Mucosa of descending colon (tissue), 3 donors: ENCODE measurements around the gene ASL. TPM values are rescaled to one million over a fixed set of nuclear protein-coding genes. Genes with fewer than 3 reads are reported as not detected.
"Not testable (repeated sequence)": the region's sequence is repeated elsewhere in the genome, so short reads cannot be mapped to it uniquely, and the experiment has no call there.

Experiments used
- ATAC-seq: fragments of 200-7000 bp; cut with Tn5 transposase; one replicate; pipeline ENCODE4 v1.9.1; 2020; ENCODE audit warnings: mild to moderate bottlenecking, moderate library complexity
- DNase-seq, 3 donors: peaks; one replicate each; pipeline ENCODE4 v3.0.0-alpha.2; 2020
- H3K36me3 ChIP-seq: fragments of 200-600 bp; one replicate; pipeline ENCODE4 v1.8.0; 2021; ENCODE audit warnings: low read depth, mild to moderate bottlenecking
- H3K4me1 ChIP-seq: fragments of 200-600 bp; one replicate; pipeline ENCODE4 v1.8.0; 2021; ENCODE audit warnings: low read depth, mild to moderate bottlenecking
- H3K4me3 ChIP-seq: fragments of 200-600 bp; one replicate; pipeline ENCODE4 v1.8.0; 2021; ENCODE audit warnings: mild to moderate bottlenecking
- H3K9me3 ChIP-seq: fragments of 200-600 bp; one replicate; pipeline ENCODE4 v1.8.0; 2021; ENCODE audit warnings: mild to moderate bottlenecking
- intact Hi-C, 2 donors: fragments of 100-400 bp; cut with DNase I in 1 of 2; cut with micrococcal nuclease in 1 of 2; formaldehyde crosslinking; loops; one replicate each; pipeline versions ENCODE4 v1.11.0 to v1.11.1; 2022; cut with DNase I, micrococcal nuclease
- total RNA-seq, 3 donors: library from RNA; stranded (reverse); fragmentation: NEBNext Ultra II Directional in 2 of 3; extraction: Animal tissue kit (Norgen Biotek cat#: 25700) in 2 of 3; gene quantifications; one replicate each; pipeline versions ENCODE4 v1.2.1 to v1.2.4, GENCODE V29; 2021 to 2023
- TF ChIP-seq, protein P1 (sequence below): fragments of 200-600 bp; IDR thresholded peaks from one replicate; pipeline ENCODE4 v1.8.0; 2022; ENCODE audit warnings: antibody characterized with exemption, mild to moderate bottlenecking
- donor health status: DM: no; HTN: no; CAD: no; lungs with moderate emphysema.
- donor health status: DM: no; HTN: no; CAD: no.
- donor health status: DM: no; HTN: yes; CAD: no.

The ASL gene
- total RNA-seq, 3 donors from 2014 or later, result 70.5 to 145 (median 129) TPM

DNA sequence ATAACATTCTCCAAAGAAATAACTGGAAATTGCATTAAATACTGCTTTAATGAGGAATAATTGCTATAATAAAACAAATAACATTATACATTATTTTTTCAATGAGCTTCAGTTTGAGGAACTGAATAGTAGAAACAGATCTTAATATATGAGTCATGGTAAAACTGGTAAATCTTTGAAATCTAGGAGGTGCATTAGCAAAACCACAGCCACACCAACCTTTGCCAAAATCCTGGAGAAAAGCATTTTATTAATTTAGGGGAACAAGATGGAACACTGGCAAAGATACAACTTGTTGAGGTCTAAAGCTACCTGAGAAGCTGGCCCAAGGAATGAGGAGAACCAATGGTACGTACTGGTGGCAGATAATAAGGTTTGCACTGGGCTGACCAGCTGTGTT lies 5.4 kb upstream of the ASL start:
- no peaks in the 10 kb centered on the region for H3K9me3 ChIP-seq
- H3K36me3 ChIP-seq, result no peaks in the 10 kb centered on the region
- peaks cover 2% of the 10 kb centered on the region for H3K4me1 ChIP-seq
- H3K4me3 ChIP-seq, result no peak overlapping the region
- TF ChIP-seq, protein P1, sequence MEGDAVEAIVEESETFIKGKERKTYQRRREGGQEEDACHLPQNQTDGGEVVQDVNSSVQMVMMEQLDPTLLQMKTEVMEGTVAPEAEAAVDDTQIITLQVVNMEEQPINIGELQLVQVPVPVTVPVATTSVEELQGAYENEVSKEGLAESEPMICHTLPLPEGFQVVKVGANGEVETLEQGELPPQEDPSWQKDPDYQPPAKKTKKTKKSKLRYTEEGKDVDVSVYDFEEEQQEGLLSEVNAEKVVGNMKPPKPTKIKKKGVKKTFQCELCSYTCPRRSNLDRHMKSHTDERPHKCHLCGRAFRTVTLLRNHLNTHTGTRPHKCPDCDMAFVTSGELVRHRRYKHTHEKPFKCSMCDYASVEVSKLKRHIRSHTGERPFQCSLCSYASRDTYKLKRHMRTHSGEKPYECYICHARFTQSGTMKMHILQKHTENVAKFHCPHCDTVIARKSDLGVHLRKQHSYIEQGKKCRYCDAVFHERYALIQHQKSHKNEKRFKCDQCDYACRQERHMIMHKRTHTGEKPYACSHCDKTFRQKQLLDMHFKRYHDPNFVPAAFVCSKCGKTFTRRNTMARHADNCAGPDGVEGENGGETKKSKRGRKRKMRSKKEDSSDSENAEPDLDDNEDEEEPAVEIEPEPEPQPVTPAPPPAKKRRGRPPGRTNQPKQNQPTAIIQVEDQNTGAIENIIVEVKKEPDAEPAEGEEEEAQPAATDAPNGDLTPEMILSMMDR, result no peak
- intact Hi-C loops, result no loop called here
- DNase-seq (no peak), ATAC-seq (no peak)

DNA sequence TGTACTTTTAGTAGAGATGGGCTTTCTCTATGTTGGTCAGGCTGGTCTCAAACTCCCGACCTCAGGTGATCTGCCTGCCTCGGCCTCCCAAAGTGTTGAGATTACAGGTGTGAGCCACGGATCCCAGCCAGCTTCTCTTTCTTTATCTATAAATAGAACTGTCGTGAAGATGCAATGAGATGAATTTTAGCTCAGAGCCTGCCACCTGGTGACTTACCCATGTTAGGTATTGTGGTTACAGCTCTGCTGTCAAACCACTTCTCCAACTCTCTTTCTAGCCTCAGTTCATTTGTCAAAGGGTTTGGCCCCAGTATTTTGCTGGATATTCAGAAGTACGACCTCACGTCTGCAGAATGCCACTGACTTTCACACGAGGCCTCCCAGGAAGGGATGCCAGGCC lies 3.4 kb upstream of the ASL start:
- H3K36me3 ChIP-seq, H3K4me3 ChIP-seq, H3K9me3 ChIP-seq, intact Hi-C loops, ATAC-seq: not testable (repeated sequence)
- peak in 1 of 3 donors; percentile 4 for DNase-seq
- H3K4me1 ChIP-seq, result peaks cover 13% of the 10 kb centered on the region

DNA sequence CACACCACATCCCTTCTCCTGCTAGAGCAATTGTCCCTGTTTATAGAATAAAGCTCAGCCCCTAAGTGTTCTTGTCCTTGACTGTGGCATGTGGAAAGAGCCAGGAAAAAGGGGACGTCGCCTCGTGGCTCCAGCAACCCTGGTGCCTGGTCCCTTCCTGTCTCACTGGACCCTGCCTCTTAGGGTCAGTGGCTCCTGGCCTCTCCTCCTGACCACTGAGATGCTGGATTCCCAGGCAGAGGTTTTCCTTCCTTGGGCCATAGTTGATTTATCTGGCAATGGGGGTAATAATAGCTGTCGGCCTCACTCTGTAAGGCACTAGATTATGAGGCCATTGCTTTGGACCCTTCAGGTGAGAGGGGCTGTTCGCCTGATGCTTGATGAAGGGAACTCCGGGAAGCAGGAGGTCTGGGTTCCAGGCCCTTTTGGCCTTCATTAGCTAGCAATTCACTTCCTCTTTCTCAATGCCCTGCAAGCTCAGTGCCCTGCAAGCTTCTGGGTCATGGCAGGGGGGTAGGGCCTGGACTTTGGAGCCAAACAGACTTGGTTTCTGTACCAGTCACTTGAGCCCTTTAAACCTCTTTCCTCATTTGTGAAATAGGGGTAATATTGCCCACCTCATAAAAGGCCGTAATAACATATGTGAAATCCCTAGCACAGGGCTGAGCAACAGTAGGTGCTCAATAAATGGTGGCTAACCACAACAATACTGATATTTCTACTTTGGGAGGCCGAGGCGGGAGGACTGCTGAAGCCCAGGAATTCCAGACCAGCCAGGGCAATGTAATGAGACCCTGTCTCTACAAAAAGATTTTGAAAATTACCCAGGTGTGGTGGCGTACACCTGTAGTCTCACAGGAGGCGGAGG lies 1.1 kb downstream of the ASL start:
- no peaks in the 10 kb centered on the region for H3K36me3 ChIP-seq
- no peaks in the 10 kb centered on the region for H3K9me3 ChIP-seq
- TF ChIP-seq, protein P1, result no peak
- peaks cover 21% of the 10 kb centered on the region for H3K4me1 ChIP-seq
- DNase-seq, result peak; percentile 77 to 81 (median 79)
- H3K4me3 ChIP-seq, result peak overlapping the region; percentile 87
- intact Hi-C loops, result no loop called here
- peak; percentile 68 for ATAC-seq

DNA sequence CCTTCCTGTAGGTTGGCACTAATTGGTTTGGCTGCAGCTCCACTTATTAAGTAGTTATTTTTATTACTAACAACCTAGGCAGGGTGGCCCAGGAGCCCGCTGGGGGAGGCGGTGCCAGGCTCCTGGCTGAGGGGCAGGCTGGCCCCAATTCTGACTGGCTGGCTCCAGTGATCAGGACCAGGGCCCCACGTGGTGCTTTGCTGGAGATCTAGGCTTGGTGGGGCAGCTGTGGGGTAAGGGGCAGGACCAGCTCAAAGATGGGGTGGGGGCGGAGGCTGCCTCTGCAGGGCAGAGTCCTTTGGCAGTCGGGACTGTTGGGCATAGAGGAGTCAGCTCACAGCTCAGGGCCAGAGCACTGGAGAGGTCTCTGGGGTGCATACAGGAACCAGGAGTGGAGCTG lies 2.4 kb downstream of the ASL start:
- H3K9me3 ChIP-seq, result no peaks in the 10 kb centered on the region
- no peak for ATAC-seq
- no peaks in the 10 kb centered on the region for H3K36me3 ChIP-seq
- peak in 1 of 3 donors; percentile 46 for DNase-seq
- peaks cover 21% of the 10 kb centered on the region for H3K4me1 ChIP-seq
- TF ChIP-seq, protein P1, result no peak
- H3K4me3 ChIP-seq, result no peak overlapping the region
- intact Hi-C loops, result no loop called here

DNA sequence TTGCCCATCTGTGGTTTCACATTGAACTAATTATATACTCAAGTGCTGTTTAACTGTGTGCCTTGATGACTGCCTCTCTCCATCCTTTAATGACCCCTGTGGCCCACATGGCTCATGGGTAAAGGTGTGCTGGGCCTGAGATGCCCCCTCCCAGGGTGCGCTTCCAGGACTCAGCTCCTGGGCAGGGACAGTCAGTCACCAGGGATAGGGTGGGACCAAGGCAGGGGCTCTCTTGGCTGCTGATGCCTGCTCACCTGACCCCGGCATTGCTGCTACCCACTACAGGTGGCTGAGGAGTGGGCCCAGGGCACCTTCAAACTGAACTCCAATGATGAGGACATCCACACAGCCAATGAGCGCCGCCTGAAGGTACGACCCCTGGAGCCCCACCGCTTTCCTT lies 6.5 kb downstream of the ASL start:
- Histone ChIP-seq H3K4me1 (peaks cover 9% of the 10 kb centered on the region), H3K9me3 (no peaks in the 10 kb centered on the region), H3K36me3 (no peaks in the 10 kb centered on the region), H3K4me3 (no peak overlapping the region)
- ATAC-seq, result no peak
- intact Hi-C loops, result no loop called here
- peak in 2 of 3 donors; percentile 11 to 15 for DNase-seq
- TF ChIP-seq, protein P1, result no peak

DNA sequence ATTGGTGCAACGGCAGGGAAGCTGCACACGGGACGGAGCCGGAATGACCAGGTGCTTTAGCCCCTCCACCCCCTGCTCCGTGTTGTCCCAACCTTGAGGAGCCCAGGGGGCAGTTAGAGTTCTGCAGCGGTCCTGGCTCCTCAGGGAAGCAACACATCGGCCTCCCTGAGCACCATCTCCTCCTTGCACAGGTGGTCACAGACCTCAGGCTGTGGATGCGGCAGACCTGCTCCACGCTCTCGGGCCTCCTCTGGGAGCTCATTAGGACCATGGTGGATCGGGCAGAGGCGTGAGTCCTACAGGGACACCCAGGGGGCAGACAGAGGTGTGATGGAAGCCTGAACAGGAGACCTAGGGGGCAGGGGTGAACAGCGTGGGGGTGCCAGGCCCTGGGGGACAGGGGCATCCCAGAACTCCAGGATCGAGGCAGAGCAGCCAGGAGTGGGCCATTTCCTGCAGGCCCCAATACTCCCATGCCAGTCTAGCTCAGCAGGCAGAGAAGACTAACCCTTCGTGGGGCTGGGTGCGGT lies 7.3 kb downstream of the ASL start:
- Histone ChIP-seq H3K4me1 (peaks cover under 1% of the 10 kb centered on the region), H3K4me3 (no peak overlapping the region), H3K9me3 (no peaks in the 10 kb centered on the region), H3K36me3 (no peaks in the 10 kb centered on the region)
- no peak for ATAC-seq
- DNase-seq, result peak in 2 of 3 donors; percentile 16 to 36
- intact Hi-C loops, result no loop called here
- TF ChIP-seq, protein P1, result no peak
